Vagina (tissue), 2 donors: Measurements from ENCODE around the gene ELP1.

Experiments used
- CTCF ChIP-seq, 3 experiments: fragments of 450-650 bp in 2 of 3; fragments of 200-600 bp in 1 of 3; sonication (generic) in 1 of 3; IDR thresholded peaks; one replicate each; pipeline ENCODE4 v1.5.1; 2017 to 2019; ENCODE audit warnings: antibody characterized with exemption in 3 of 3, mild to moderate bottlenecking in 2 of 3, moderate library complexity in 2 of 3
- POLR2A ChIP-seq, 2 donors: fragments of 450-650 bp; IDR thresholded peaks; one replicate each; pipeline ENCODE4 v1.6.1; 2017; ENCODE audit warnings: antibody characterized with exemption in 2 of 2, mild to moderate bottlenecking in 2 of 2, moderate library complexity in 2 of 2
- POLR2AphosphoS5 ChIP-seq, 2 donors: sonication (generic); formaldehyde crosslinking; IDR thresholded peaks; one replicate each; pipeline ENCODE4 v1.9.0; 2017; ENCODE audit warnings: antibody characterized with exemption in 2 of 2, mild to moderate bottlenecking in 2 of 2, low read depth in 1 of 2; ENCODE audit not compliant: insufficient read depth in 1 of 2

- TF ChIP-seq CTCF (IDR thresholded peaks at IDR 0.05) (no peak), POLR2AphosphoS5 (IDR thresholded peaks at IDR 0.05; ENCODE audit: insufficient read depth in 1 of 2, low read depth in 1 of 2) (no peak), POLR2A (IDR thresholded peaks at IDR 0.05) (no peak)
Observed at GRCh38 chr9:108855888-108856287, 78.0 kb downstream of the ELP1 start, which contains the start of gene ACTL7B.
